Stimulated activated CD8-positive, alpha-beta memory T cell treated with anti-CD3 and anti-CD28 coated beads, Interleukin-4, amount 100 ng/mL, for 24 hours (primary cell): Measurements from ENCODE around the gene NCBP1.
A peak's percentile ranks its signal among the peaks of the same experiment; 100 is the strongest.

Experiments used
- DNase-seq: peaks from one replicate; pipeline ENCODE4 v3.0.0-alpha.2; 2020; ENCODE audit warnings: low read depth

Gene NCBP1

GRCh38 chr9:97627624-97628023 is 6.0 kb upstream of the NCBP1 start:
- DNase-seq: no peak

- no peak for DNase-seq
These were observed 5.0 kb upstream of the NCBP1 start for GRCh38 chr9:97628668-97629067.

- no peak for DNase-seq
These were observed 4.5 kb upstream of the NCBP1 start for GRCh38 chr9:97629156-97629555.

GRCh38 chr9:97630591-97630990 is 3.0 kb upstream of the NCBP1 start:
- no peak for DNase-seq

GRCh38 chr9:97632248-97632984 is 1.2 kb upstream of the NCBP1 start:
- DNase-seq: no peak

- no peak for DNase-seq
These were observed 354 bp downstream of the NCBP1 start for GRCh38 chr9:97633859-97634490.

GRCh38 chr9:97635026-97635425 is 1.4 kb downstream of the NCBP1 start:
- no peak for DNase-seq

GRCh38 chr9:97636903-97637302 is 3.3 kb downstream of the NCBP1 start:
- DNase-seq: no peak

GRCh38 chr9:97638666-97639065 is 5.0 kb downstream of the NCBP1 start:
- DNase-seq: no peak

GRCh38 chr9:97640325-97640724 is 6.7 kb downstream of the NCBP1 start:
- DNase-seq: no peak

- no peak for DNase-seq
These were observed 12.1 kb downstream of the NCBP1 start for GRCh38 chr9:97645720-97646119.

- DNase-seq: no peak
These were observed 14.4 kb downstream of the NCBP1 start for GRCh38 chr9:97647996-97648395.

- no peak for DNase-seq
These were observed 18.0 kb downstream of the NCBP1 start for GRCh38 chr9:97651646-97652045.

- DNase-seq: no peak
These were observed 25.1 kb downstream of the NCBP1 start for GRCh38 chr9:97658707-97659106.

- no peak for DNase-seq
These were observed 26.1 kb downstream of the NCBP1 start for GRCh38 chr9:97659771-97660170.

- DNase-seq: no peak
These were observed 26.7 kb downstream of the NCBP1 start for GRCh38 chr9:97660340-97660739.

GRCh38 chr9:97660847-97661246 is 27.2 kb downstream of the NCBP1 start:
- DNase-seq: no peak

GRCh38 chr9:97665742-97666141 is 32.1 kb downstream of the NCBP1 start:
- no peak for DNase-seq

GRCh38 chr9:97666907-97667686 is 33.5 kb downstream of the NCBP1 start:
- DNase-seq: no peak

GRCh38 chr9:97668485-97668884 is 34.9 kb downstream of the NCBP1 start:
- peak; percentile 6 for DNase-seq

GRCh38 chr9:97670586-97670985 is 37.0 kb downstream of the NCBP1 start:
- DNase-seq: no peak

- DNase-seq: no peak
These were observed 38.8 kb downstream of the NCBP1 start for GRCh38 chr9:97672403-97672802.

- DNase-seq: no peak
These were observed 40.3 kb downstream of the NCBP1 start for GRCh38 chr9:97673922-97674321.
